ENCODE results near the gene SORCS3.

The SORCS3 gene

GRCh38 chr10:105188737-105189462 lies 547.8 kb downstream of the SORCS3 start:
- no peak for DNase-seq
- no peaks in the 10 kb centered on the region for H3K27me3 Mint-ChIP-seq
- no peaks in the 10 kb centered on the region for H3K36me3 Mint-ChIP-seq (ENCODE audit: low read depth)
- H3K4me1 Mint-ChIP-seq (ENCODE audit: low read depth), result no peaks in the 10 kb centered on the region
- H3K4me3 Mint-ChIP-seq, result no peak overlapping the region
- H3K27ac Mint-ChIP-seq, result no peak overlapping the region
- H3K9me3 Mint-ChIP-seq, result peaks cover 2% of the 10 kb centered on the region

- Mint-ChIP-seq H3K4me1 (ENCODE audit: low read depth) (no peaks in the 10 kb centered on the region), H3K27ac (no peak overlapping the region), H3K36me3 (ENCODE audit: low read depth) (no peaks in the 10 kb centered on the region), H3K27me3 (no peaks in the 10 kb centered on the region), H3K9me3 (peaks cover 2% of the 10 kb centered on the region), H3K4me3 (no peak overlapping the region)
- DNase-seq, result no peak
These were observed 548.3 kb downstream of the SORCS3 start for GRCh38 chr10:105189463-105189800.

DNA sequence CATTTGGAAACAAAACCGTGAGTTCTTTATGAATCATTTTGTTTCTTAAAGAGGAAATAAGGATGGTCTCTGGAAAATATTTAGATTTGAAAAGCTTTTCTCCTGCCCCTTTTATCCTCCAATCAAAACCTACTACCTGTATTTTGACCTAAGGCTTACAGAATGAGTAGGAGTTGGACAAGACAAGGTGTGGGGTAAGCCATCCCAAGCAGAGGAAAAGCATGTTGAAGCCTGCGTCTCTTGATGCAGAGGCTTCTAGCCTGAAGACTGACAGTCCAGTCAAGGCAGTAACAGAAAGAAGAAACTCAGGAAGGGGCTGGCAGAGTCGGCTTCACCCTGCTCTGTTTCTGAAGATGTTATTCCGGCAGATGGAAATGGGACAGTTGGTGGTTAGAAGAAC lies 551.1 kb downstream of the SORCS3 start:
- H3K36me3 Mint-ChIP-seq (ENCODE audit: low read depth), result no peaks in the 10 kb centered on the region
- H3K4me1 Mint-ChIP-seq (ENCODE audit: low read depth), result no peaks in the 10 kb centered on the region

GRCh38 chr10:105192861-105193260 lies 551.8 kb downstream of the SORCS3 start:
- no peak for DNase-seq
- Mint-ChIP-seq H3K27me3 (no peaks in the 10 kb centered on the region), H3K27ac (no peak overlapping the region), H3K4me3 (no peak overlapping the region), H3K36me3 (ENCODE audit: low read depth) (no peaks in the 10 kb centered on the region), H3K9me3 (no peaks in the 10 kb centered on the region), H3K4me1 (ENCODE audit: low read depth) (no peaks in the 10 kb centered on the region)

More for the DNA sequence above, 551.1 kb downstream of the SORCS3 start:
- H3K27me3 Mint-ChIP-seq, result no peaks in the 10 kb centered on the region
- no peaks in the 10 kb centered on the region for H3K9me3 Mint-ChIP-seq
- no peak overlapping the region for H3K27ac Mint-ChIP-seq
- no peak overlapping the region for H3K4me3 Mint-ChIP-seq
- no peak for DNase-seq

GRCh38 chr10:105195831-105196230 lies 554.7 kb downstream of the SORCS3 start:
- DNase-seq, result no peak
- Mint-ChIP-seq H3K27me3 (no peaks in the 10 kb centered on the region), H3K9me3 (no peaks in the 10 kb centered on the region)

GRCh38 chr10:105197598-105198364 lies 556.7 kb downstream of the SORCS3 start:
- no peak overlapping the region for H3K4me3 Mint-ChIP-seq
- no peak overlapping the region for H3K27ac Mint-ChIP-seq
- no peak for DNase-seq
- H3K36me3 Mint-ChIP-seq (ENCODE audit: low read depth), result no peaks in the 10 kb centered on the region
- no peaks in the 10 kb centered on the region for H3K4me1 Mint-ChIP-seq (ENCODE audit: low read depth)
- H3K9me3 Mint-ChIP-seq, result no peaks in the 10 kb centered on the region
- H3K27me3 Mint-ChIP-seq, result no peaks in the 10 kb centered on the region

More at GRCh38 chr10:105195831-105196230, 554.7 kb downstream of the SORCS3 start:
- Mint-ChIP-seq H3K4me3 (no peak overlapping the region), H3K27ac (no peak overlapping the region), H3K4me1 (ENCODE audit: low read depth) (no peaks in the 10 kb centered on the region), H3K36me3 (ENCODE audit: low read depth) (no peaks in the 10 kb centered on the region)

DNA sequence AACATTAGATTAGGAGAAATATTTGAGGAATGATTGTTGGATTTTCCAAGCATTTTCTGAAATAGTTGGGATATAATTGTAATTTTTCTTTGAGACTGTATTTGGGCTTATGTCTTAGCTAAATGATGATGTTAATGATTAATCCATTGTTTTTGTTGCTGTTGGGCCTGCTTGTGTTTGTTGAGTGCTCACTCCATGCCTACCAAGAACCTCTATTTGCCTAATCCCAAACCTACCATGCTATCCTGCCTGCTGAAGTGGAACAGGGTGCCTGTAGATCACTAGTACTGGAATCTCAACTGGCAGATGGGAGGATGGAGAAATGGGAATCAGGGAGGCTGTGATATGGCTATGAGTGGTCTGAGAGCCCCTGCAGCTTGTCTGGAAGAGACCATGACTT lies 565.5 kb downstream of the SORCS3 start:
- Mint-ChIP-seq H3K9me3 (no peaks in the 10 kb centered on the region), H3K4me3 (no peak overlapping the region), H3K36me3 (ENCODE audit: low read depth) (no peaks in the 10 kb centered on the region), H3K27ac (no peak overlapping the region), H3K27me3 (no peaks in the 10 kb centered on the region), H3K4me1 (ENCODE audit: low read depth) (no peaks in the 10 kb centered on the region)
- no peak for DNase-seq

DNA sequence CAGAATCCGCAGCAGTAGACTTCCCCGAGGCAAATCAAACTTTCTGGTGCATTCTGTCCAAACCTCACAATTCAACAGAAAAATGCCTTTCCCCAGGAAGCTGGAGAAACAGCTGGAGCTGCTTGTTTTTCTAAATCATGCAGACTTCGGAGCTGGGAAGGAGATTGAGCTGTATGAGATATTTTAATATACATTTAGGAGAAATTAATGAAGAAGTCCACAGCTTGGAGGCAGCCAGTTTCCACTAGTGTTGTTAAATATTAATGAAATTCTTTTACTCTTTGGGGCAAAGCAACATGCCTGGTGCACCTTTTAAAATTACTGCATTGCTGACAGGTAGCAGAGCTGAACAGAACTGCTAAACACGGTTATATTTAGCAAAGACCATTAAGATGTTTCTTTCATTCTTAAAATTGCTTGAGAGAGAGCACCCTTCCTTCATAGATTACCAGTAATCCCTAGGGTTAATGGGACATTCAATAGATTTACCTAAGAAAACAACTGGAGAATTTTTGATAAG lies 566.4 kb downstream of the SORCS3 start:
- no peak overlapping the region for H3K27ac Mint-ChIP-seq
- H3K9me3 Mint-ChIP-seq, result no peaks in the 10 kb centered on the region
- H3K4me1 Mint-ChIP-seq (ENCODE audit: low read depth), result no peaks in the 10 kb centered on the region
- no peak overlapping the region for H3K4me3 Mint-ChIP-seq
- no peaks in the 10 kb centered on the region for H3K36me3 Mint-ChIP-seq (ENCODE audit: low read depth)
- no peaks in the 10 kb centered on the region for H3K27me3 Mint-ChIP-seq
- DNase-seq, result no peak

GRCh38 chr10:105210546-105210945 lies 569.5 kb downstream of the SORCS3 start:
- H3K4me3 Mint-ChIP-seq, result no peak overlapping the region
- no peaks in the 10 kb centered on the region for H3K9me3 Mint-ChIP-seq
- H3K27ac Mint-ChIP-seq, result no peak overlapping the region
- no peaks in the 10 kb centered on the region for H3K36me3 Mint-ChIP-seq (ENCODE audit: low read depth)
- no peak for DNase-seq
- H3K27me3 Mint-ChIP-seq, result no peaks in the 10 kb centered on the region
- no peaks in the 10 kb centered on the region for H3K4me1 Mint-ChIP-seq (ENCODE audit: low read depth)

- Mint-ChIP-seq H3K4me1 (ENCODE audit: low read depth) (no peaks in the 10 kb centered on the region), H3K27ac (no peak overlapping the region), H3K9me3 (peaks cover 14% of the 10 kb centered on the region), H3K36me3 (ENCODE audit: low read depth) (peaks cover 6% of the 10 kb centered on the region), H3K4me3 (no peak overlapping the region), H3K27me3 (no peaks in the 10 kb centered on the region)
- DNase-seq, result no peak
These were observed 596.6 kb downstream of the SORCS3 start for GRCh38 chr10:105237685-105238084.

DNA sequence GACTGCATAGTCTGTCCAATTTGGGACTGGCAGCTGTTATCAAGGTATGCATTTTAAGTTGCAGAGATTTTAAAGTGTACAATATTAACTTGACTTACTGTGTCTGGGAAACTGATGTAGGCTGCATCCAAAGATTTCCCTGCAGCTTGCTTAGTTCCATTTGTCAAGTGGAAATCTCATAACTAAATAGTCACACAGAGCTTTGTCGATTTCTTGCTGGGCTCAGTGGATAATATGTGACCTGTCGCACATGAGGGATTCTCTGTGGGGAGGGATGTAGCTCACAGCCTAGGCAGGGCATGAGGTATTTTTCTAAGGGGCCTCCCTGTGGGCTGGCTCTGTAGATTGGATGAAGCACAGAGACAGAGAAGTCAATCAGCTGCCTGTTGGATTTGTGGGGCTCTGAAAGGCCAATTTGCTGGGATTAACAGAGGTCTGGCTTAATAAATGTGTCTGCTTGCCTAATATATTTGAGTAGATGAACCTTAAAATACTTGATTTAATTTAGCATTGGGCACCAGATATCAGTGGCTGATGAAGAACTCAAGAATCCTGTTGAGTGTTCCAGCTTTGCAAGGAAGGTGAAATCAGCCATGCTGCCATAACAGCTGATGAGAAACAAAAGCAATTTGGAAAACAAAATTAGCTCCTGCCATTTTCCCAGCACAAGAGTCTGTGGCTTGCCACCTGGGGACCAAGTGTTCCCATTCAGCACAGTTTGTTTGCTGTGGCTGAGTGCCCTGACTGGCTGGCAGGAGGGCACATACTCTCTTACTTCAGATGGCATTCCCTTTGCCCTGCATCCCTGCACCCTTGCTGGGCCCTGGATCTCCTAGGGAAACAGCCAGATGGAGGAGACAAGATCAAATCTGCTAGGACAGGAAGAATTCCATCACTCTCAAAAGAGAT lies 598.5 kb downstream of the SORCS3 start:
- Mint-ChIP-seq H3K27ac (no peak overlapping the region), H3K9me3 (peaks cover 6% of the 10 kb centered on the region), H3K4me1 (ENCODE audit: low read depth) (no peaks in the 10 kb centered on the region), H3K27me3 (no peaks in the 10 kb centered on the region), H3K36me3 (ENCODE audit: low read depth) (peaks cover 4% of the 10 kb centered on the region), H3K4me3 (no peak overlapping the region)
- no peak for DNase-seq

DNA sequence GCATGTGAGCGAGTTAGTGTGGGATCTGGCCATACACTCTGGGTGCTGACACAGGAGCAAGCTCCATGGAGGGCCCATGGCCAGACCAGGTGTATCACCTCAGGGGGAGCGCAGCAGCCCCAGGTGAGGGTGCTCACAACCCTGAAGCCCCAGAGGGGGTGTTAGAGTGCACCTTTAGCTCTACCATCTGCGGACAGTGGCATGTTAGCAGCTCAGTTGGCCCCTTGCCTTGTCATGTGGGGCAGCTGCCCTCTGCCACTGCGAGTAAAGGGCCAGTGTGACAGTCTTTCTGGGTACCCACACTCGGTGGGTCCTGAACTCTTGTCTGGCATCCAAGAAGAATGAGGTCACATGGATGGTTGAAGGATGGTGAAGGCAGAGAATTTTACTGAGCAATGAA lies 600.2 kb downstream of the SORCS3 start:
- no peaks in the 10 kb centered on the region for H3K27me3 Mint-ChIP-seq
- no peaks in the 10 kb centered on the region for H3K4me1 Mint-ChIP-seq (ENCODE audit: low read depth)
- H3K4me3 Mint-ChIP-seq, result no peak overlapping the region
- no peak overlapping the region for H3K27ac Mint-ChIP-seq
- no peaks in the 10 kb centered on the region for H3K9me3 Mint-ChIP-seq
- no peaks in the 10 kb centered on the region for H3K36me3 Mint-ChIP-seq (ENCODE audit: low read depth)
- DNase-seq, result no peak

GRCh38 chr10:105243381-105243780 lies 602.3 kb downstream of the SORCS3 start:
- DNase-seq, result no peak
- no peak overlapping the region for H3K4me3 Mint-ChIP-seq

DNA sequence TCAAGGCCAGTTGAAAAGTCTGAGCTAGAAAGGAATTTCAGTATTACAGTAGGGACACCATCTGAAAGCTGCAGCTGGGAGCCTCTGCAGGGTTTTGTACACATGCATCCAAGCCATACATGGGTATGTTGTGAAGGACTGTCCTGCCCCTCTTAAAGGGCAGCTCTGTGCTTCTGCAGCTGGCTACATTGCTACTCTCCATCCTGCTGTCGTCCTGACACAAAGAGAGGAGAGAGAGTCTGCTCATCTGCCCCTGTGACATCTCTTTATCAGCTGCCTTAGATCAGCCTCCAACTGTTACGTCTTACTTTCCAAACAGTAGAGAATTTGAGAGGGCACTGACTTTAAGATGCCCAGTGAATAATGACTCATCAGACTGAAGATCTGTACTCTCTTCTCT lies 602.7 kb downstream of the SORCS3 start:
- H3K4me1 Mint-ChIP-seq (ENCODE audit: low read depth), result no peaks in the 10 kb centered on the region
- H3K4me3 Mint-ChIP-seq, result no peak overlapping the region
- no peaks in the 10 kb centered on the region for H3K36me3 Mint-ChIP-seq (ENCODE audit: low read depth)
- H3K27me3 Mint-ChIP-seq, result no peaks in the 10 kb centered on the region
- no peak overlapping the region for H3K27ac Mint-ChIP-seq
- no peaks in the 10 kb centered on the region for H3K9me3 Mint-ChIP-seq
- DNase-seq, result no peak

More at GRCh38 chr10:105243381-105243780, 602.3 kb downstream of the SORCS3 start:
- H3K36me3 Mint-ChIP-seq (ENCODE audit: low read depth), result no peaks in the 10 kb centered on the region
- no peak overlapping the region for H3K27ac Mint-ChIP-seq
- H3K27me3 Mint-ChIP-seq, result no peaks in the 10 kb centered on the region
- no peaks in the 10 kb centered on the region for H3K4me1 Mint-ChIP-seq (ENCODE audit: low read depth)
- no peaks in the 10 kb centered on the region for H3K9me3 Mint-ChIP-seq
